Dermis blood vessel endothelial cell (primary cell): ENCODE results near the gene SLC47A2. TPM values are rescaled to one million over a fixed set of nuclear protein-coding genes. Genes with fewer than 3 reads are reported as not detected.

ENCODE experiments used
- DNase-seq: peaks from one replicate; pipeline ENCODE4 v3.0.0; 2010
- total RNA-seq: library from RNA; depleted of rRNA; stranded (reverse); fragments of >200 nt; gene quantifications from 2 replicates; pipeline ENCODE4 v1.2.3, GENCODE V29; 2014

The SLC47A2 gene
- total RNA-seq, 1 donor from 2014 or later = not detected

DNA sequence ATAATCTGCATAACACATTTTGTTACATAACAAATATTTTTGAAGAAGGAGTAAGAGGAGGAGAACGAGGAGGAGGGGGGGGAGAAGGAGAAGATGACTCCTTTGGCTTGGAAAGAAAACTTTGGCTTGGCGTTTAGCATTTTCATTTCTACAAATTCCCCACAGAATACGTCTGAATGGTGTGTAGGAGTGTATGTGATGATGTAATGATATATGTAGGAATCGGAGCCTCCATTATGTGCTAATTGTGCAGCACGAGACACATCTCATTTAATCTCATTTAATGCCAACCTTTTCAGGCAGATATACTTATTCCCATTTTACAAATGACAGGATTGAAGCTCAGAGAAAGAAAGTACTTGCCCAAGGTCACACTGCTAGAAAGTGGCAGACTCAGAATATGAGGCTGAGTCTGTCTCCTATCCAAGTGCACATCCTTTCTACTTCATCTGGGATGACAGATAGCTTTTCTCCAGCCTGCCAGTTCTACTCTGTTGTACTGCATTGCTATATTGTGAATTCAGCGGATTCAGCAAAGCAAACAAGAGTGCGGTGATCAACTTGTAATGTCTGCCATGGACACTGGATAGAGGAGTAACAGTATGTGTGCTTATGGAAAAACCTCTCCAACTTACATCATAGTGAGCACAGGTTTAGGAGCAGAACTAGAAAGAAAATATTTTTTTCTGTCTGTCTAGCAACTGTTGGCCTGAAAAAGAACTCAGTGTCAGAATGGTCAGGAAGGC lies 10.4 kb upstream of the SLC47A2 start:
- peak; percentile 5 for DNase-seq

DNA sequence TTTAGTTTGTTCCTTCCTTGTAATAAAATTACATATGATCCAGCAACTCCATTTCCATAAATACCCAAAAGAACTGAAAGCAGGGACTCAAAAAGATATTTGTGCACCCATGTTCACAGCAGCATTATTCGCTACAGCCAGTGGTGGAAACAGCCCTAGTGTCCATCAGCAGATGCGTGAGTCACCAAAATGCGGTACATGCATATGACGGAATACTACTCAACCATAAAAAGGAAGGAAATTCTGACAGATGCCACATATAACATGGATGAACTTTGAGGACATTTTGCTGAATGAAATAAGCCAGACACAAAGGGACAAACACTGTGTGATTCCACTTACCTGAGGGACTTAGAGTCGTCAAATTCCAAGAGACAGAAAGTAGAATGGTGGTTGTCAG lies 9.1 kb upstream of the SLC47A2 start:
- no peak for DNase-seq

DNA sequence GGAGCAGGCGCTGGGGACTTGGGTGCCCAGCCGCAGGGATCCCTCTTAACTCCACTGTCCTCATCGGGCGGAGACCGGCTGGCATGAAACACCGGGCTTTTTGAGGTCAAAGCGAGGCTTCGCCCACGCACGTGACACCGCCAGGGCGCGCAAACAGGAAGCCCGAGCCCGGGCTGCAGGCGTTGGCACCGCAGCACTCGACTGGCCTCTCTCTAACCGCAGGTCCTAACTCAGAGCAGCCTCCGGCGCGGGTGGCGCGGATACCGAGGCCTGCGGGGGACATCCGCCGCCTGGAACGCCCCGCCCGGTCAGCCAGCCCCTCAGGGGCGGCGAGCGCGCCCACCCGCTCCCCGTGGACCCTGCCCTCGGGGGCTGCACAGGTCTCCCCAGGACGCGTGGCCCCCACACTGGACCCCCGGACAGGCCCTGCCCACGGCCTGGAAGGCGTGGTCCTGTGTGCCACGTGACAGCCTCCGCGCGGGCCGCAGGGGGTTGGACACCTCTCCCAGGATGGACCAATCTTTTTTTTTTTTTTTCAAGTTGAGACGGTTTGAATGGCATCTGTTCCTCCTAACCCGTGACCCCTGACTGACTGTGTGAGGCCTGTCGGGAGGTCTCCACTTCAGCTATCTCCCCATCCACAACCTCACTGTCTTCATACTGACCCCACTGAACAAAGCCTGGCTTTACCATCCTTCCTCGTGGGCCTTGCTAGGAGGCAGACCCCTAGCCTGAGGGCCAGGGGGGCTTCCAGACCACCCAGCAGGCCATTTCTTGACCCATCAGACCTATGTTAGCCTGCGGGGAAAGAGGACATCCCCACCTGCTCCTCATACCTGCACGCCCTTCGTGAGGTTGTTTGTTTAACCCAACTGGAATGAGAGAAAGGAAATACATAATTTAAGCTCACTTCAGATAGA lies 8.4 kb upstream of the SLC47A2 start:
- peak; percentile 44 for DNase-seq

DNA sequence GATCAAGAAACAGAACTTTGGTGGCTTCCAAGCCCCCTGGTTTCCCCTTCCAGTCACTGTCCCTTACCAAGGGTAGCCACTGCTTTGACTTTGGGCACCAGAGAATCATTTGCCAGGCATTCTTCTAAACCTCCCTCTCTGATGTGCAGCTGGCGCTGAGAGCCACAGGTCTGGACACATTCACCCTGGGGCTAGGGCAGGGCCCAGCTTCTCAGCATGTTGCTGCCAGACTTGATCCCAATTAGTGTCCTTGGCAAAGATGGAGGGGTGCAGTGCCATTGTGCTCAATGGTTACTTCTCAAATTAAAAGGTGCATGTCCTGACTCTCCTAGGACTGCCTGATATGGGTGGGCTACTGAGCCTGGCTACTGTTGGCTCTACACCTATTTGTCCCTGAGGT lies 7.6 kb upstream of the SLC47A2 start:
- DNase-seq = no peak

DNA sequence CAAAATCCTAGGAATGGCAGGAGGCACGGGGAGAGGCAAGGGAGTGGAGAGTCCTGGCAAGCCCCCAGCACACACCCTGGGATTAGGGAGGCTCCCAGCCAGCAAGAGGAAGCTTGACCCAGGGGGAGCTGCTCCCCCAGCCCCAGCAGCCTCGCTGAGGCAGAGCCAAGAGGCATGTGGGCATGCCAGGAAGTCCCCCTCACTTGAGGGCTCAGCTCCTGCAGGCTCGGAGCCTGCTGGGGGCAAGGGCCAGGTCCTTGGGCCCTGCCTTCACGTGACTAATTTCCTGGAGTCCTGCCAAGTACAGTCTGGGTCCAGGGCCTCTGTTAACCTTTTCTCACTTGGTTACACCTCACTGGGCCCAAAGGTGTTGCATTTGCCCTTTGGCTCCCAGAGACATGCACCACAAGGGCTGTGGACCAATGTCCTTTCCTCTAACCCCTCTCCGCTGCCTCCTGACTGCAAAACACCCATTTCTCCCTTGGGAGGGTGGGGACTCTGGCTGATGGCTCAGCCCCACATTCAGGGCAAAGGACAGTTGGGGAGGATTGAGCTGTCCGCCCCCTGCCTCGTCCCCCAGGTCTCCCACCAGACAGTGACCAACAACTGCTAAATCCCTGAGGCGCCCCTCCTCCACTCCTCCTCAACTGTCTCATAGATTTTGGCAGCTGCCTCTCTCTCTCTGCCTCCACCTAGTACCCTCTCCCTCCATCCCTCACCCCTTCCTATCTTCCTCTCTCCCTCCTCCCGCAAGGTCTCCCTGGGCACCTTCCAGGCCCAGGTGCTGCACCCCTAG lies 4.4 kb upstream of the SLC47A2 start:
- no peak for DNase-seq

DNA sequence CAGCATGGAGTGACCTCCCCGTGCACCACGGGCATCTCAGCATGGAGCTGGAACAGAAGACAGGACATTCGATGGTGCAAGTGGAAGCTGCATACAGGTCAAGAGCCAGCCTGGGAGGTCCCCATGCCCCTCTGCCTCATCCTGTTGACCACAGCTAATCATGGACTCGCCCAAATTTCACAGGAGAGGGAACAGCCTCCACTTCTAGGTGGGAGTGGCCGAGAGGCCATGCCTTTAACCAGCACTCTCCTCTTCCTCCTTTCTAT lies 3.8 kb upstream of the SLC47A2 start:
- DNase-seq = no peak

DNA sequence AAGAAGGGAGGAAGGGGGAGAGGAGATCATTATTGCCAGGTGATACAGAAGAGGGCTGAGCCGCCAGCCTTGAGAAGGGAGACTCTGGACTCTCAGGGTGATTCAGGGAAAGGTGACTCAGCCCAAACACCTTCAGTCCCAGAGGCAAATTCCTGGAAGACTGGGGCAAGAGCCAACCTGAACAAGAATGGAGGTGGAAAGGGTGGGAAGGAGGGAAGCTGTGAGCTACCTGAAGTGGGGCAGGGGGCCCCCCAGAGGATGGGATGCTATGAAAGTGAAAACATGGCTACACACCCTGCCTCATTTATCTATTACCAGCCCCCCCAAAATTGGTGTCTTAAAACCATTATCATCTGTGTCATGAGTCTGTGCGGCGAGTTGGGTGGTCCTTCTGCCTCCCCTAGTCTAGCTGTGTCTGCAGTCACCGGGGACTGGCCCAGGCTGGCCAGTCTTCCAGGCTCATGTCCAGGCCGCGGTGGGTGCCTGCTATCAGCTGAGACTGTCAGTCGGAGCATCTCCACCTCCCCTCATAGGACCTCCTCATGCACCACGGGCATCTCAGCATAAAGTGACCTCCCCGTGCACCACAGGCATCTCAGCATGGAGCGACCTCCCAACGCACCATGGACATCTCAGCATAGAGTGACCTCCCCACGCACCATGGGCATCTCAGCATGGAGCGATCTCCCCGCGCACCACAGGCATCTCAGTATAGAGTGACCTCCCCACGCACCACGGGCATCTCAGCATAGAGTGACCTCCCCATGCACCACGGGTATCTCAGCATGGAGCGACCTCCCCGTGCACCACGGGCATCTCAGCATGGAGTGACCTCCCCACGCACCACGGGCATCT lies 3.2 kb upstream of the SLC47A2 start:
- DNase-seq = no peak

DNA sequence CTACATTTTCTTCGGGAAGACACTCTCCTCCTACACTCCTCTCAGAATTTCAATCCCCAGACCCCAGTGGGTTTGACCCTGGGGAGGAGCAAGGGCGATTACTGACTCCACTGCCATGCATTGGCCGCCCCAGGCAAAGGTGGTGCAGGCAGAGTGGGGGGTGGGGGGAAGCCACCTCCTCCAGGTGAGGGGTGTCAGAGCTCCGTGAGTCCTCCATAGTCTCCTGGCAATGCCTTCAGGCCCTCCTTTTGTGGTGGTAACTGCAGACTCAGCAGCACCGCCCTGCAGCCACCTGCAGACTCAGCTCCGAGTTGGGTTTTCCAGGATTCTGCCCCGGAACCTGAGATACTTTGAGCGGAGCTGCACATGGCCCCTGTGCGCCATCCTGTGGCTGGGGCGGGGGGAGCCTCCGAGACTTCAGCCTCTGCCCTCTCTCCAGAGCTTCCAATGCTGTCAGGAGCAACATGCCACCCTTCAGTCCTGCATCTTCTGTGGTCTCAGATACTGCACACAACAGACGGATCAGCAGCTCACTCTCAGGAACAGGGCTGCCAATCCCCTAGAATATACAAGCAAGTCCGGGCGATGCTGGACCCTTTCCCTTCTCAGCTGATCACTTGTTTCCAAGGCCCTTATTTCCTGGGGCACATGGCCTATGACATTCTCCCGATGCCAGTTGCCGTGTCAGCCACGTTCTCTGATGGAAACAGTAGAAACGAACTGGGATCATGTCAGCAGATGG lies 2.4 kb upstream of the SLC47A2 start:
- DNase-seq = peak; percentile 14

DNA sequence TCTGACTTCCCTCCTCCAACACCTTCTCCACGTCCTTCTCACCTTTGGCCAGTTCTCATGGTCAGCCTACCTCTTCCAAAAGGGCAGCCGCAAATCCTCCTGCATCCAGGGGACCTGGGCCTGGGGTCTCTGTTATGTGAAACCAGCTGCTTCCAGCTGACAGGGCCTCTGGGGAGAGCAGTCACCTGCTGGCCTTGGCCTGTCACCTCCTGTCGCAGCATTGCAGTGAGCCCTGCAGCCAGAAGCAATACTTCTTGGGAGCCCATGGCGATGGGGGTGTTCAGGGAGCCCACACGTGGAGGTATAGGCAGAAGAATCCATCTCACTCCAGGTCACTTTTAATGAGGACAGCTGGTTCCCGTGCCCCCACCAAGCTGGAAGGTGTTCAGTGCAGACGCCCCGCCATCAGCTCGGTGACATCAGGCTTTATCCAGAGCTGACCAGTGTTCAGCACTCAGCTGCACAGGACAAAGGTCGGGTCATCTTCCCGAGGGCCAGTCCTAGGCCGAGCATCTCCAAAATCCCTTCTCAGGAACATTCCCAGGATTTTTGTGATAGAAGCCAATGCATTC lies 1.7 kb upstream of the SLC47A2 start:
- no peak for DNase-seq

DNA sequence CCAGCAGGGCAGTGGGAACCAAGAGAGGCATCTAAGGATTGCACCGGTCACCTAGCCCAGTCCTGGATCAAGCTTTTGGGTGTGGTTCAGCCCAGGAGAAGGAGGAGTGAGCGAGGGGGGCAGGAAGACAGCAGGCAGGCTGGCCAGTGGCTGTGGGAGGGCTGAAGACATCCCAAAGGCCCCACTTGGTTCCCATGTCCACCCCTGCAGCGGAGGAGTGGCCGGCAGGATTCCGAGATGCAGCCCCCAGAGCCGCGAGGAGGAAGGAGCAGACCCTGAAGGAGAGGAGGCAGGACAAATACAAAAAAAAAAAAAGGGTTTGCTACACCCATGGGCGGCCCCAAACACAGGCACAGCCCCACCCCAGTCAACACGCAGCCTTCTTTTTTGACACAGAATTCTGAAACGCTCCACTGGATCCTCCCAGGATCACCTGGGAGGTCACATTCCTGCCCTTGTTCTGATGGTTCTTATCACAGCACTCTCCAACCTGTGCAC lies 1.1 kb upstream of the SLC47A2 start:
- DNase-seq = no peak

DNA sequence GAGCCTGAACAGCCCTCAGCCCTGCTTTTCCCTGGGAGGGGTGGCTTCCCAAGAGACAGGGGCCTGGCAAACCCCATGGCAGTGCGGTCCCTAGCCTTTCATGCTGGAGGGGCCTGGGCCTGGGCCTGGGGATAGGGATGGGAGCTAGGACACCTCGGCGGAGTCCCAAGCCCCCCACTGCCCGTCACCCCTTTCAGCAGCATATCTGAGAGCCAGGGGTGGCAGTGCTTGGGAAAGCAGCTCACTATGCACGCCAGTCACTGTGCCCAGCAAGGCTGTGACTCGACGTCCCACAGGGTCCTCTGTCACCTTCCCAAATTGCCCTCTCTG lies 612 bp upstream of the SLC47A2 start:
- DNase-seq = no peak

DNA sequence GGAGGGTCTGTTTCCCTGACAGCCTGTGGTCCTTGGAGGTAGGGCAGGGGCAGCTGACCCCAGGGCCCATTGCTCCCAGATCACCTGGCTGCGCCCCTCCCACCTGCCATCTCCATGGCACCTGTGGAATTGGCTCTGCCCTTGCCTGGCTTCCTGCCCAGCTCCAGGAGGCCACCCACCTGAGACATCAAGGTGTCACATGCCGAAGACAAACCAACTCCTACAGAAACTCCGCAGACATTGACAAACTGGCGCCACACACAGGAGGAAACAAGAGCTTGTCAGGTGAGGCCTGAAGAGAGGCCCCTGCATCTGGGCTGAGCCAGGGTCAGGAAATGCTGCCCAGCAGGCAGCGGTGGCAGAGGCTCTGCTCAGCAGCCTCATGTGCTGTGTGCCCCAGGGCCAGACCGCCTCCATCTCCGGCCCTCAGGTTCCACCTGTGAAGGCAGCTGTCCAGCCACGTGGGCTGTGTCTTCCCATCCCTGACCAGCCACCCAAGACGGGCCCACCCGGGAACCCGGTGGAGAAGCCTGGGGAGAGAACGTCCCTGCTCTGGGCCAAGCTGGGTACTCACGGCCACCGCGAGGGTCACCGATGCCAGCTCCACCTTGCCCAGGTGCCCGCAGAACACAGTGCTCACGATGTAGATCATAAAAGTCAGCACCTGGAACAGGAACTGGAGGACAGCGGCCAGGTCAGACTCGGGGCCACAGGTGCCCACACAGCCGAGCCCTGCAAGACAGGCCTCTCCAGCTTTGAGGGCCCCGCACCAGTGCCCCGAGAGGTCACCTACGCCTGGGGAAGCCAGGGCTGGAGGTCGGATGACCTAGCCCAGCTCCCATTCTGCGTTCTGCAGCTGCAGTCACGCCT lies 1.6 kb downstream of the SLC47A2 start:
- DNase-seq = no peak

DNA sequence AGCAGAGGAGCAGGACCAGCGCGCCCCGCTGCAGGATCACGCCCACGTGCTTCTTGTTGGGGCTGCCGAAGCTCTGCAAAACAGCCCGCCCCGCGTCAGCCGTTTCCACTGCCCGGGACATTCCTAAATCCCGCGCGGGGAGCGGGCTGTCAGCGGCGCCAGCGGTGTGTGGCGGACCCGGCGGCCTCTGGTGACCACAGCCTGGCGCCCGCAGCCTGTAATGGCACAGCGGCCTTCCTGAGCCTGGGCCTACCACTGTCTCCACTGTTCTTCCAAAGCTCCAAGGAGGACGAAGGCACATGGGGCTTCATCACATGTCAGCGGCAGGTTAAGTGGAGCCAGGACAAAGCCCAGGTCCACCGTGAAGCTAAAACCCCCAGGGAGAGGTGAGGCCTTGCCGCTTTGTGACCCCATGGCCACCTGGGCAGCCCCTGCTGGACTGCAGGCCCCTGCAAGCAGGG lies 2.5 kb downstream of the SLC47A2 start:
- DNase-seq = no peak

DNA sequence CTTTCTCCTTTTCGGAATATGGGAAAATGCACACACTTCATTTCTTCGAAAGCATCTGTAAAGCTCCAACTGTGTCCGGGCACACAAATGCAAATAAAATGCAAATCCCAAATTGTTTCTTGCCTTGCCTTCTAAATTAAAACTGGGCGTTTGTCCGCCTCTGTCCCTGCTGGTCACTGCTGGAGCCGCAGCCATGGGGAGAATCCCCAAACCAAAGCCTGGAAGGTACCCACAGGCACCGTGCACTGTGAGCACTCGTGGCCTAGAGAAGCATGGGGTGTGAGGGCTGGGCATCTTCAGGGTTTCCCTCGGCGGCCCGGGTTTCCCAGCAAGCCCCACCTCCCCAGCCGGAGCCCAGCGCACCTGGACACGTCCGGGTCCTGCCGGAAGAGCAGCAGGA lies 2.9 kb downstream of the SLC47A2 start:
- DNase-seq = no peak

DNA sequence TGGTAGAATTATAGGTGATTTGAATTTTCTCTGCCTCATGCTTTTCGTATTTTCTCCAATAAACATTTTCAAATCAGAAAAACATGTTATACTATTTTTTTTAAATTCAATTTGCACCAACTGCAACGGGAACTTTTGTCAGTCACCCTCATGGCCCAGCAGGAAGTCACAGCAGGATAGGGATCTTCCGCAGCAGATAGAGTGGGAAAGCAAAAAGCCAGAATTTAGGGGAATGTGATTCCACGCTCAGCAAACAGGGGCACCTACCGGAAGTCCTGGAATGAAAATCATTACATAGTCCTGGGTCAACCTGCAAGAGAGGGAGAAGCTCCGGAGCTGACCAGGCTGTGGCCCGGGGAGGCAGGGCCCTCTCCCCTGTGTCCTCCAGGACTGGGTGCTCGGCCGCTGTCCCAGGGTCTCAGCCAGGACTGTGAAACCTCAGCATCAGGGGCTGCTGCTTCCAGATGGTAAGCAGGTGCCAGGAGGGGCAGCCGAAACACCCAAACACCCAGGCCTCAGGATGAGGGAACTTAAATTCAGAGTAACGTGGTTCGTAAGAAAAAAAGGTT lies 3.9 kb downstream of the SLC47A2 start:
- DNase-seq = no peak

DNA sequence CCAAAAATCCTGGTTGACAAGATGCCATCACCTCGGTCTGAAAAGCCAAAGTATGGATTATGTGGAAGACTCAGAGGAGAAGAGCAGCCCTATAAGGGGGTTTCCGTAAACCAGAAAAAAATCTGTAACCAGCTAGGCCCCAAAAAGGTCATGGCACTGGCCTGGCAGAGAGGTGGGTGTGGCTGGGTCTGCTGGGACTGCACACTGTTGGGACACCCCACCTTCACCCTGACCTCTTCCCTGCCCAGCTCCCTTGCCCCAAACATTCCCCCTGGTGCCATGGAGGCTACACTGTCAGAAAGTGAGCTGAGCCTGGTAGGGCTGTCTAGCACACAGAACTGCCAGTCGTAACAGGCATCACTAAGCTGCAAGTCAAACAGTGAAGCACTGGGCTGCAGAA lies 6.5 kb downstream of the SLC47A2 start:
- no peak for DNase-seq

DNA sequence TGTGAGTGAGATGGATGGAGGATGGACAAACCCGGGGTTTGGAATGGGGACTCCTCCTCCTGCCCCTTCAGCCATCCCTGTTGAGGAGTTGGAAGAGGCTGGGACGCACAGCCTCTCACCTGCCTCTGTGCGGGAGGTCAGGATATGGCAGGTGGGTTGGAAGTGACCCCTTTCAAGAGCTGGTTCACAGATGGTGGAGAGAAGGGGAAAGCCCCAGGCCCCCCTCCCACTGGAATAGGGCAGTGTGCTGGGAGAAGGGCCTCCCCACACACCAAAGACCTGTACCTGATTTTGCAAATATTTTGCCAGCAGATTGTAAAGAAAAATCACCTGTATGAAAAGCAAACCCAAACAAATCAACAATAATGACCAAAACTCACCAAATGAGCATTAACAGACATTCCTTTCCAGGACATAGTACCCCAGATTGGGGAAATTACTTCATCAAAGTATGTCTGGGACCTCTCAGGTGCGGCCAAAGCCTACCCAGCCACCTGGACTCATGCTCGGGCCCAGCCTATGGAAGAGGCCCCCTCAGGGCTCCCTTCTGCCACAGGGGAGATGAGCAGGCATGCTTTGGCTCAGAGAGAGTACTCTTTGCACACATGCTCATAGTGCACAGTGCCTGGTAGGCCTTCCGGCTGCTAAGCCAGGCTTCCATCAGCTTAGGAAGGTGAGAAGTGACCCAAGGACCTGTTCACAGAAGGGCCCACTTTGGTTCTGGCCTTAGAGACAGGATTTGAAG lies 7.8 kb downstream of the SLC47A2 start:
- DNase-seq = no peak

DNA sequence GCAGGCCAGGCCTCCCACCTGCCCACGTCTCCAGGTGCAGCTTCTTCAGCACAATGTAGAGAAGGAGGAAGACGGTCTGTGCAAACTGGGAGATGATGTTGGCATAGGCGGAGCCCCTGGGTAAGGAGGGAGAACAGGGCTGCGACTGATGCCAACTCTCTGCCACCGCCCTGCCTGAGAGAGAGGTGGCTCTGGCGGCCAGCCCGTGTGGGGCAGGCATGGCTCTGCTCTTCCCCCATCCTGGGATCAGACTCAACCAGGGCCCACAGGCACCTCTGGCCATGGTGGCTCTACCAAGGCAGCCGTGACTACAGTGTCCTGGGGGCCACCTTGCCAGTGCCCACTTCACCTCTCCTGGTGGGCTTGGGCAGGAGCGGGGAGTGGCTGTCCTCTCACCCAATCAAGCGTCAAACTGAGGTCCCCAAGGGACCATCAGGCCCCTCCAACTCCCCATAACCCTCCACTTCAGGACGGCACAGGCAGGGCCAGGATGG lies 8.6 kb downstream of the SLC47A2 start:
- DNase-seq = no peak
